Measurements from ENCODE around the gene LY6G5C.

Gene LY6G5C

GRCh38 chr6:31693535-31693934 is 12.7 kb upstream of the LY6G5C start:
- no peak for DNase-seq (ENCODE audit: low read depth, low spot score)
- no peaks in the 10 kb centered on the region for H3K27me3 ChIP-seq (ENCODE audit: insufficient read depth, insufficient read length)
- peaks cover 7% of the 10 kb centered on the region for H3K4me1 ChIP-seq (ENCODE audit: insufficient read depth, insufficient read length)
- no peak for TF ChIP-seq ZNF274 (IDR thresholded peaks at IDR 0.05; ENCODE audit: low read depth, low read length)
- no peak for TF ChIP-seq YY1 (IDR thresholded peaks at IDR 0.05; ENCODE audit: insufficient read depth, insufficient read length)
- no peak for TF ChIP-seq SUZ12 (IDR thresholded peaks at IDR 0.05; ENCODE audit: extremely low read depth, insufficient read depth, insufficient read length)
- H3K4me3 ChIP-seq (ENCODE audit: insufficient read length, low read depth): no peak overlapping the region
- peaks cover 65% of the 10 kb centered on the region for H3K36me3 ChIP-seq (ENCODE audit: insufficient read depth, insufficient read length, low read length)
- no peak overlapping the region for H3K9ac ChIP-seq (ENCODE audit: insufficient read length, low read depth)
- no peaks in the 10 kb centered on the region for H3K9me3 ChIP-seq (ENCODE audit: insufficient read depth, low read length)

- Histone ChIP-seq H3K27me3 (ENCODE audit: insufficient read depth, insufficient read length) (no peaks in the 10 kb centered on the region), H3K9me3 (ENCODE audit: insufficient read depth, low read length) (no peaks in the 10 kb centered on the region), H3K4me1 (ENCODE audit: insufficient read depth, insufficient read length) (peaks cover 11% of the 10 kb centered on the region), H3K4me3 (ENCODE audit: insufficient read length, low read depth) (no peak overlapping the region), H3K9ac (ENCODE audit: insufficient read length, low read depth) (no peak overlapping the region), H3K36me3 (ENCODE audit: insufficient read depth, insufficient read length, low read length) (peaks cover 71% of the 10 kb centered on the region)
- no peak for DNase-seq (ENCODE audit: low read depth, low spot score)
- no peak for TF ChIP-seq SUZ12 (IDR thresholded peaks at IDR 0.05; ENCODE audit: extremely low read depth, insufficient read depth, insufficient read length)
- no peak for TF ChIP-seq ZNF274 (IDR thresholded peaks at IDR 0.05; ENCODE audit: low read depth, low read length)
- no peak for TF ChIP-seq YY1 (IDR thresholded peaks at IDR 0.05; ENCODE audit: insufficient read depth, insufficient read length)
Observed at GRCh38 chr6:31692886-31693285, 12.0 kb upstream of the LY6G5C start.

- Histone ChIP-seq H3K9me3 (ENCODE audit: insufficient read depth, low read length) (no peaks in the 10 kb centered on the region), H3K36me3 (ENCODE audit: insufficient read depth, insufficient read length, low read length) (peaks cover 72% of the 10 kb centered on the region), H3K4me3 (ENCODE audit: insufficient read length, low read depth) (no peak overlapping the region), H3K27me3 (ENCODE audit: insufficient read depth, insufficient read length) (no peaks in the 10 kb centered on the region), H3K4me1 (ENCODE audit: insufficient read depth, insufficient read length) (peaks cover 14% of the 10 kb centered on the region), H3K9ac (ENCODE audit: insufficient read length, low read depth) (no peak overlapping the region)
- TF ChIP-seq SUZ12 (IDR thresholded peaks at IDR 0.05; ENCODE audit: extremely low read depth, insufficient read depth, insufficient read length): no peak
- no peak for DNase-seq (ENCODE audit: low read depth, low spot score)
Observed at GRCh38 chr6:31692353-31692752, 11.5 kb upstream of the LY6G5C start.

- H3K36me3 ChIP-seq (ENCODE audit: insufficient read depth, insufficient read length, low read length): peaks cover 74% of the 10 kb centered on the region
- H3K4me1 ChIP-seq (ENCODE audit: insufficient read depth, insufficient read length): peaks cover 14% of the 10 kb centered on the region
- H3K9me3 ChIP-seq (ENCODE audit: insufficient read depth, low read length): no peaks in the 10 kb centered on the region
- no peak for DNase-seq (ENCODE audit: low read depth, low spot score)
- H3K9ac ChIP-seq (ENCODE audit: insufficient read length, low read depth): no peak overlapping the region
- no peaks in the 10 kb centered on the region for H3K27me3 ChIP-seq (ENCODE audit: insufficient read depth, insufficient read length)
- no peak overlapping the region for H3K4me3 ChIP-seq (ENCODE audit: insufficient read length, low read depth)
- TF ChIP-seq SUZ12 (IDR thresholded peaks at IDR 0.05; ENCODE audit: extremely low read depth, insufficient read depth, insufficient read length) (no peak), YY1 (IDR thresholded peaks at IDR 0.05; ENCODE audit: insufficient read depth, insufficient read length) (no peak), ZNF274 (IDR thresholded peaks at IDR 0.05; ENCODE audit: low read depth, low read length) (no peak)
Observed at GRCh38 chr6:31691564-31692108, 10.8 kb upstream of the LY6G5C start.

- Histone ChIP-seq H3K36me3 (ENCODE audit: insufficient read depth, insufficient read length, low read length) (peaks cover 75% of the 10 kb centered on the region), H3K9me3 (ENCODE audit: insufficient read depth, low read length) (no peaks in the 10 kb centered on the region), H3K9ac (ENCODE audit: insufficient read length, low read depth) (no peak overlapping the region)
Observed at GRCh38 chr6:31691078-31691463, 10.2 kb upstream of the LY6G5C start.

GRCh38 chr6:31690231-31691077 is 9.6 kb upstream of the LY6G5C start:
- H3K27me3 ChIP-seq (ENCODE audit: insufficient read depth, insufficient read length): no peaks in the 10 kb centered on the region
- H3K36me3 ChIP-seq (ENCODE audit: insufficient read depth, insufficient read length, low read length): peaks cover 78% of the 10 kb centered on the region
- no peak for DNase-seq (ENCODE audit: low read depth, low spot score)
- no peak overlapping the region for H3K9ac ChIP-seq (ENCODE audit: insufficient read length, low read depth)
- TF ChIP-seq YY1 (IDR thresholded peaks at IDR 0.05; ENCODE audit: insufficient read depth, insufficient read length): no peak
- no peak for TF ChIP-seq ZNF274 (IDR thresholded peaks at IDR 0.05; ENCODE audit: low read depth, low read length)
- TF ChIP-seq SUZ12 (IDR thresholded peaks at IDR 0.05; ENCODE audit: extremely low read depth, insufficient read depth, insufficient read length): no peak
- H3K4me1 ChIP-seq (ENCODE audit: insufficient read depth, insufficient read length): peaks cover 14% of the 10 kb centered on the region
- H3K4me3 ChIP-seq (ENCODE audit: insufficient read length, low read depth): no peak overlapping the region
- H3K9me3 ChIP-seq (ENCODE audit: insufficient read depth, low read length): no peaks in the 10 kb centered on the region

More at GRCh38 chr6:31691078-31691463, 10.2 kb upstream of the LY6G5C start:
- DNase-seq (ENCODE audit: low read depth, low spot score): no peak
- H3K4me3 ChIP-seq (ENCODE audit: insufficient read length, low read depth): no peak overlapping the region
- H3K27me3 ChIP-seq (ENCODE audit: insufficient read depth, insufficient read length): no peaks in the 10 kb centered on the region
- peaks cover 14% of the 10 kb centered on the region for H3K4me1 ChIP-seq (ENCODE audit: insufficient read depth, insufficient read length)
- TF ChIP-seq ZNF274 (IDR thresholded peaks at IDR 0.05; ENCODE audit: low read depth, low read length) (no peak), SUZ12 (IDR thresholded peaks at IDR 0.05; ENCODE audit: extremely low read depth, insufficient read depth, insufficient read length) (no peak), YY1 (IDR thresholded peaks at IDR 0.05; ENCODE audit: insufficient read depth, insufficient read length) (no peak)

GRCh38 chr6:31689249-31690110 is 8.6 kb upstream of the LY6G5C start:
- no peaks in the 10 kb centered on the region for H3K27me3 ChIP-seq (ENCODE audit: insufficient read depth, insufficient read length)
- TF ChIP-seq SUZ12 (IDR thresholded peaks at IDR 0.05; ENCODE audit: extremely low read depth, insufficient read depth, insufficient read length) (no peak), ZNF274 (IDR thresholded peaks at IDR 0.05; ENCODE audit: low read depth, low read length) (no peak), YY1 (IDR thresholded peaks at IDR 0.05; ENCODE audit: insufficient read depth, insufficient read length) (no peak)
- no peak overlapping the region for H3K4me3 ChIP-seq (ENCODE audit: insufficient read length, low read depth)
- peaks cover 75% of the 10 kb centered on the region for H3K36me3 ChIP-seq (ENCODE audit: insufficient read depth, insufficient read length, low read length)
- DNase-seq (ENCODE audit: low read depth, low spot score): no peak
- no peak overlapping the region for H3K9ac ChIP-seq (ENCODE audit: insufficient read length, low read depth)
- H3K9me3 ChIP-seq (ENCODE audit: insufficient read depth, low read length): no peaks in the 10 kb centered on the region
- peaks cover 14% of the 10 kb centered on the region for H3K4me1 ChIP-seq (ENCODE audit: insufficient read depth, insufficient read length)

All from NT2/D1 (cell line).